GM13977 (cell line): Measurements from ENCODE around the gene RPA3.

Experiments used
- DNase-seq: peaks from one replicate; pipeline ENCODE4 v3.0.0; 2012; ENCODE audit warnings: low spot score
- CTCF ChIP-seq: IDR thresholded peaks from 2 replicates; pipeline ENCODE4 v1.5.1; 2012; ENCODE audit warnings: mild to moderate bottlenecking, control low read depth; ENCODE audit not compliant: insufficient read depth; ENCODE audit errors: extremely low read depth, missing control alignments
- in situ Hi-C: fragments of 300-500 bp; cut with MboI; formaldehyde crosslinking; loops from one replicate; pipeline ENCODE4 v1.12.0; 2022; ENCODE audit warnings: low sequenced_read_pairs, low pct_unique_long_range_greater_than_20kb, mixed read lengths, inconsistent platforms; ENCODE audit not compliant: unreplicated experiment

The RPA3 gene

GRCh38 chr7:7706101-7706511 lies 12.3 kb downstream of the RPA3 start:
- in situ Hi-C loops = no loop called here
- TF ChIP-seq CTCF = no peak
- DNase-seq = no peak

- no peak for DNase-seq
- TF ChIP-seq CTCF = no peak
- in situ Hi-C loops = no loop called here
These were observed 13.1 kb downstream of the RPA3 start for GRCh38 chr7:7705318-7705717.

GRCh38 chr7:7704867-7705266 lies 13.5 kb downstream of the RPA3 start:
- TF ChIP-seq CTCF = no peak
- no peak for DNase-seq
- in situ Hi-C loops = no loop called here

GRCh38 chr7:7703427-7703826 lies 15.0 kb downstream of the RPA3 start:
- no peak for TF ChIP-seq CTCF
- no peak for DNase-seq
- in situ Hi-C loops = no loop called here

- in situ Hi-C loops = no loop called here
- no peak for DNase-seq
- no peak for TF ChIP-seq CTCF
These were observed 15.6 kb downstream of the RPA3 start for GRCh38 chr7:7702826-7703225.

- TF ChIP-seq CTCF = no peak
- in situ Hi-C loops = no loop called here
- DNase-seq = no peak
These were observed 16.9 kb downstream of the RPA3 start for GRCh38 chr7:7701527-7701926.

- no peak for TF ChIP-seq CTCF
- in situ Hi-C loops = no loop called here
- no peak for DNase-seq
These were observed 18.4 kb downstream of the RPA3 start for GRCh38 chr7:7699970-7700369.
